ENCODE data around the gene AUNIP.

DNA sequence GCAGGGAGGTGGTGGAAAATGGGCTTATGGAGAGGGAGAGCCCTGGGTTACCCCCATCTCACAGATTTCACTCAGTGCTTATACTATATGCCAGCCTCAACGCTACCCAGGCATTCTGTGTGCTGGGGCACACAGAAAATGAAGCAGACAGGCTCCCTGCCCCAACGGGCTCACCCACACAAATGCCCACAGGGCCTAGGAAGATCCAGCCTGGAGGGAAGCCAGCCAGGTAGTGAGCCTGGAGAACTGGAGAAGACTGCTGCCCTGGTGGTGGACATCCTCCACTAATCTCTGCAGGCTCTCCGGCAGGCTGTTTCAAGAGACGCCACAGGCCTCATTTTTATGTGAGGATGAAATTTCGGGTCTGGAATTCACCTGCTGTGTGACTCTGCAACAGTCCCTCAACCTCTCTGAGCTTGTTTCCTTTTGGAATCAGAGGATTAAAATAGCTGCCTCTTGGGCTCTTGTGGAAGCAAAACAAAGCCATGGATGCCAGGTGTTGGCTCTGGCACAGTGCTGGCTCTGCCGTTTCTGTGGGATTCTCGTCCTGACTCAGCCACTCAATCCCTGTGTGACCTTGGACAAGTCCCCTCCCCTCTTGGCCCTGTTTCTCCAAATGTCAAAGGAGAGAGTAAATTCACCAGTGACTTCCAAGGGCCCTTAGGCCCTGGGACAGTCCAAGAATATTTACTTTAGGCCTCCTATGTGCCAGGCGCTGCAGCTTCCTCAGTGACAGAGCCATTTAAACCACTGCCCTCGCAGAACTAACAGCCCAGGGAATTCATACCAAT lies 12.6 kb upstream of the AUNIP start:
- TF ChIP-seq, protein P1, sequence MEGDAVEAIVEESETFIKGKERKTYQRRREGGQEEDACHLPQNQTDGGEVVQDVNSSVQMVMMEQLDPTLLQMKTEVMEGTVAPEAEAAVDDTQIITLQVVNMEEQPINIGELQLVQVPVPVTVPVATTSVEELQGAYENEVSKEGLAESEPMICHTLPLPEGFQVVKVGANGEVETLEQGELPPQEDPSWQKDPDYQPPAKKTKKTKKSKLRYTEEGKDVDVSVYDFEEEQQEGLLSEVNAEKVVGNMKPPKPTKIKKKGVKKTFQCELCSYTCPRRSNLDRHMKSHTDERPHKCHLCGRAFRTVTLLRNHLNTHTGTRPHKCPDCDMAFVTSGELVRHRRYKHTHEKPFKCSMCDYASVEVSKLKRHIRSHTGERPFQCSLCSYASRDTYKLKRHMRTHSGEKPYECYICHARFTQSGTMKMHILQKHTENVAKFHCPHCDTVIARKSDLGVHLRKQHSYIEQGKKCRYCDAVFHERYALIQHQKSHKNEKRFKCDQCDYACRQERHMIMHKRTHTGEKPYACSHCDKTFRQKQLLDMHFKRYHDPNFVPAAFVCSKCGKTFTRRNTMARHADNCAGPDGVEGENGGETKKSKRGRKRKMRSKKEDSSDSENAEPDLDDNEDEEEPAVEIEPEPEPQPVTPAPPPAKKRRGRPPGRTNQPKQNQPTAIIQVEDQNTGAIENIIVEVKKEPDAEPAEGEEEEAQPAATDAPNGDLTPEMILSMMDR (IDR thresholded peaks at IDR 0.05; ENCODE audit: insufficient read depth, low read length, poor library complexity, severe bottlenecking): no peak
- no peak for TF ChIP-seq EZH2phosphoT487 (conservative IDR thresholded peaks at IDR 0.05; ENCODE audit: low read length)
